K562 (cell line): Measurements from ENCODE around the gene HS3ST3A1. TPM values are rescaled to one million over a fixed set of nuclear protein-coding genes. Genes with fewer than 3 reads are reported as not detected.

Experiments used
- ATF2 ChIP-seq: sonication (generic); formaldehyde crosslinking; IDR thresholded peaks from 2 replicates; pipeline ENCODE4 v1.8.1; 2022; ENCODE audit warnings: missing genetic modification reagents
- CBX1 ChIP-seq: sonication (generic); IDR thresholded peaks from 2 replicates; pipeline ENCODE4 v1.6.1; 2016; ENCODE audit warnings: antibody characterized with exemption, low read depth, mild to moderate bottlenecking
- CREB3 ChIP-seq: fragments of 450-650 bp; conservative IDR thresholded peaks from 2 replicates; pipeline ENCODE4 v1.6.1; 2016; ENCODE audit warnings: missing genetic modification characterization, low read depth, mild to moderate bottlenecking, missing compliant biosample characterization, moderate library complexity
- GTF2B ChIP-seq: IDR thresholded peaks from 2 replicates; pipeline ENCODE4 v1.6.1; 2011; ENCODE audit not compliant: insufficient read length; ENCODE audit errors: extremely low read depth
- HMGXB4 ChIP-seq: sonication (generic); formaldehyde crosslinking; IDR thresholded peaks from 2 replicates; pipeline ENCODE4 v1.8.1; 2023; ENCODE audit warnings: mild to moderate bottlenecking, missing genetic modification reagents
- MED1 ChIP-seq: sonication (generic); formaldehyde crosslinking; IDR thresholded peaks from 2 replicates; pipeline ENCODE4 v1.8.1; 2023; ENCODE audit warnings: missing genetic modification reagents, borderline replicate concordance
- MLLT1 ChIP-seq, 2 experiments: fragments of 450-650 bp; IDR thresholded peaks; 2 replicates each; pipeline ENCODE4 v1.6.1; 2016
- MTA1 ChIP-seq: fragments of 450-650 bp; IDR thresholded peaks from 2 replicates; pipeline ENCODE4 v1.6.1; 2017; ENCODE audit warnings: borderline replicate concordance
- NR2C1 ChIP-seq, 2 experiments: fragments of 450-650 bp; IDR thresholded peaks; 2 replicates each; pipeline ENCODE4 v1.6.1; 2017; ENCODE audit warnings: mild to moderate bottlenecking in 2 of 2, antibody characterized with exemption in 1 of 2, inconsistent platforms in 1 of 2, missing compliant biosample characterization in 1 of 2, missing genetic modification characterization in 1 of 2
- PHF21A ChIP-seq: fragments of 450-650 bp; IDR thresholded peaks from 2 replicates; pipeline ENCODE4 v1.6.1; 2017; ENCODE audit warnings: low read depth, borderline replicate concordance
- PTTG1 ChIP-seq: fragments of 450-650 bp; IDR thresholded peaks from 2 replicates; pipeline ENCODE4 v1.6.1; 2016; ENCODE audit warnings: low read depth, mild to moderate bottlenecking, missing genetic modification characterization, missing compliant biosample characterization
- RBM17 ChIP-seq: fragments of 200-400 bp; formaldehyde crosslinking; IDR thresholded peaks from 2 replicates; pipeline ENCODE4 v1.6.1; 2017; ENCODE audit warnings: low read depth, mild to moderate bottlenecking, low read length, borderline replicate concordance
- TAF1 ChIP-seq: IDR thresholded peaks from 2 replicates; pipeline ENCODE4 v1.6.1; 2011; ENCODE audit warnings: mild to moderate bottlenecking, low read length, moderate library complexity; ENCODE audit not compliant: insufficient read depth, control insufficient read depth, severe bottlenecking; ENCODE audit errors: extremely low read depth
- ZBTB7A ChIP-seq: IDR thresholded peaks from 2 replicates; pipeline ENCODE4 v1.6.1; 2011; ENCODE audit warnings: low read depth, mild to moderate bottlenecking, low read length, moderate library complexity, borderline replicate concordance; ENCODE audit not compliant: control insufficient read depth
- ZC3H8 ChIP-seq: fragments of 450-650 bp; IDR thresholded peaks from 2 replicates; pipeline ENCODE4 v1.6.1; 2017
- ZFP1 ChIP-seq: fragments of 450-650 bp; formaldehyde crosslinking; IDR thresholded peaks from 2 replicates; pipeline ENCODE4 v1.4.0; 2020; ENCODE audit warnings: mild to moderate bottlenecking, mixed read lengths
- polyA plus RNA-seq, 8 experiments: library from polyadenylated mRNA; depleted of rRNA in 4 of 8; stranded (reverse) in 5 of 8; unstranded in 3 of 8; fragments of >200 nt; fragmentation: Nextera tagmentation in 2 of 8; fragmentation: Illumina TruSeq in 1 of 8; extraction: Ambion mirVana in 2 of 8; extraction: Trizol in 1 of 8; gene quantifications; 2 replicates each; pipeline versions ENCODE4 v1.2.1 to v1.2.3, GENCODE V29; 2011 to 2014; ENCODE audit warnings: inconsistent platforms in 1 of 8, missing spikeins in 1 of 8
- total RNA-seq, 7 experiments: library from RNA; depleted of rRNA in 6 of 7; stranded (reverse); fragments of >200 nt in 6 of 7; fragmentation: Illumina TruSeq in 2 of 7; extraction: Trizol in 2 of 7; gene quantifications; 2 replicates each; pipeline versions ENCODE4 v1.2.1 to v1.2.3, GENCODE V29; 2011 to 2021; ENCODE audit warnings: low replicate concordance in 1 of 7
- TF ChIP-seq, protein P1 (sequence below): fragments of 450-650 bp; IDR thresholded peaks from 2 replicates; pipeline ENCODE4 v1.6.1; 2016
- TF ChIP-seq, protein P2 (sequence below), 2 experiments: fragments of 450-650 bp in 1 of 2; sonication (generic) in 1 of 2; formaldehyde crosslinking; conservative IDR thresholded peaks; 2 replicates each; pipeline versions ENCODE4 v1.4.0 to v1.8.1; 2020 to 2022; ENCODE audit warnings: mild to moderate bottlenecking in 1 of 2, missing genetic modification reagents in 1 of 2

Gene HS3ST3A1
- total and polyA plus RNA-seq, 9 of the 15 experiments (the other 6 are each of a cell fraction or from before 2014, with no cell fraction given) = 0.25 to 14.8 (median 2.3) TPM

DNA sequence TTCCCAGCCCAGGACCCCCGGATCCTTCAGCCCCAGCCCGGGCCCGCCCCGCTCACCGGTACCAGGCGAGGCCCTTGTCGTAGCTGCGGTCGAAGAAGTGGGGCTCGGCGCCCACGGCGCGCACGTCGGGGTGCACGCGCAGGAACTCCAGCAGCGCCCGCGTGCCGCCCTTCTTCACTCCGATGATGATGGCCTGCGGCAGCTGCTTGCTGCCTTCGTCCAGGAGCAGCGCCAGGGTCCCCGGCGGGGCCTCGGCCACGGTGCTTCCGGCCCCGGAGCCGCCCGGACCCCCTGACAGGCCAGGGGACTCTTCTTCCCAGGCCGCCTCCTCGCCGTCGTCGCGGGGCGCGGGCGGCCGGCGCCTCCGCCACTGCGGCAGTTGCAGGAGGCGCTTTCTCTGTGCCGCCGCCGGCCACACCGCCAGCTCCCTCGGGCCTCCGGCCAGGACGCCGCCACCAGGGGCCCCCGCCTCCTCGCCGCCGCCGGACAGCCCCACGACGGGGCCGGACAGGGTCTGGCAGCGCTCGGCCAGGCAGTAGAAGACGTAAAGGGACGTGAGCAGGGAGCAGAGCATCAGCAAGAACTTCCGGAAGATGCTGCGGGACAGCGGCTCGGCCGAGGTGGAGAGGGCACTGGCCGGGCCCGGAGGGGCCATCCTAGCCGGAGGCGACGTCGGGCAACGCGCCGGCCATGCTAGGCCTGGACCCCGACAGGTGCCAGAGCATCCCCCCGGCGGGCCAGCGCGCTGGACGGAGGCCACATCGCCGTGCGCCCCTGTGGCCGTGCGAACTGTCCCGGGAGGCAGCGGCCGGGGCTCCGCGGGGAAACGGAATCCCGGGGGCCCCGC is 1.0 kb downstream of the HS3ST3A1 start (continued):
- no peak for TF ChIP-seq CREB3
- no peak for TF ChIP-seq PHF21A
- no peak for TF ChIP-seq HMGXB4
- TF ChIP-seq NR2C1 (IDR thresholded peaks at IDR 0.05) = no peak
- TF ChIP-seq NR2C1 (tag; IDR thresholded peaks at IDR 0.05) = no peak
- no peak for TF ChIP-seq PTTG1 (tag)
- TF ChIP-seq GTF2B = no peak
- TF ChIP-seq RBM17 = no peak
- TF ChIP-seq MLLT1 (IDR thresholded peaks at IDR 0.05) = peak in 1 of 2 experiments; percentile 29; a peak in 1 of 4 replicates
- no peak for TF ChIP-seq ZFP1 (CRISPR knock-in tag)
- no peak for TF ChIP-seq ZC3H8
- TF ChIP-seq, protein P1, sequence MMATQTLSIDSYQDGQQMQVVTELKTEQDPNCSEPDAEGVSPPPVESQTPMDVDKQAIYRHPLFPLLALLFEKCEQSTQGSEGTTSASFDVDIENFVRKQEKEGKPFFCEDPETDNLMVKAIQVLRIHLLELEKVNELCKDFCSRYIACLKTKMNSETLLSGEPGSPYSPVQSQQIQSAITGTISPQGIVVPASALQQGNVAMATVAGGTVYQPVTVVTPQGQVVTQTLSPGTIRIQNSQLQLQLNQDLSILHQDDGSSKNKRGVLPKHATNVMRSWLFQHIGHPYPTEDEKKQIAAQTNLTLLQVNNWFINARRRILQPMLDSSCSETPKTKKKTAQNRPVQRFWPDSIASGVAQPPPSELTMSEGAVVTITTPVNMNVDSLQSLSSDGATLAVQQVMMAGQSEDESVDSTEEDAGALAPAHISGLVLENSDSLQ = no peak
- no peak for TF ChIP-seq ATF2 (CRISPR knock-in tag)
- TF ChIP-seq, protein P2, sequence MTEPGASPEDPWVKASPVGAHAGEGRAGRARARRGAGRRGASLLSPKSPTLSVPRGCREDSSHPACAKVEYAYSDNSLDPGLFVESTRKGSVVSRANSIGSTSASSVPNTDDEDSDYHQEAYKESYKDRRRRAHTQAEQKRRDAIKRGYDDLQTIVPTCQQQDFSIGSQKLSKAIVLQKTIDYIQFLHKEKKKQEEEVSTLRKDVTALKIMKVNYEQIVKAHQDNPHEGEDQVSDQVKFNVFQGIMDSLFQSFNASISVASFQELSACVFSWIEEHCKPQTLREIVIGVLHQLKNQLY (CRISPR knock-in tag; conservative IDR thresholded peaks at IDR 0.05) = no peak
- TF ChIP-seq MED1 (CRISPR knock-in tag) = no peak
- TF ChIP-seq CBX1 = no peak
- TF ChIP-seq MTA1 = no peak
- TF ChIP-seq ZBTB7A = 0 out of 2 replicates have a peak, but pooled peaks have one; percentile 4
- TF ChIP-seq TAF1 = no peak
